ENCODE data around the gene NPC1. TPM values are rescaled to one million over a fixed set of nuclear protein-coding genes. Genes with fewer than 3 reads are reported as not detected.

NPC1 gene
- total RNA-seq, 1 experiment from 2014 or later, result 51.6 TPM

DNA sequence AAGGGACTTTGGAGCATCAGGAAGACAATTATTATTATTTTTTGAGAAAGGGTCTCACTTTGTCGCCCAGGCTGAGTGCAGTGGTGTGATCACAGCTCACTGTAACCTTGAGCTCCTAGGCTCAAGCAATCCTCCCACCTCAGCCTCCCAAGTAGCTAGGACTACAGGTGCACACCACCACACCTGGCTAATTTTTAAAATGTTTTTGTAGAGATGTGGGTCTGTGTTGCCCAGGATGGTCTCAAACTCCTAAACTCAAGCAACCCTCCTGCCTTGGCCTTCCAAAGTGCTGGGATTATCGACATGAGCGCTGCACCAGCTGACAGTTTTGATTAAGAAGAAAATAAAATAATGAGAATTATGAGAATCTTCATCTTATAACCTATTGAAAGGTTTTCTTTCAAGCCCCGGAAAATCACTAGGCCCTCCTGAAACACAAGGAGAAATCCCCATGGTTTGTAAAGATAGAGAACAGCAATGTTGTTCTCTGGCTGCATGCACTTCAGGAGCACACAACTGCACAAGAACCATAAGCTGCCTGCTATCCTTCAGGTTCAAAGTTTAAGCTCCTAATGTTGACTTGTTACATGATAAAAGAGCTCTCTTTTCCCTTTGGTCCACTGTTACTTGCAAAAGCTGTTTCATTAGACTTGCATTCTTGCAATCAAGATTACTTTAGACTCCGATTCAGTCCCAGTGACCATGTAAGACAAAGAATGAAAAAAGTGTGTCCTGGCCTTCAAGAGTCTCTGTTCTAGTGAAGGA lies 16.8 kb downstream of the NPC1 start:
- intact Hi-C loops (cut with micrococcal nuclease), result no loop called here

DNA sequence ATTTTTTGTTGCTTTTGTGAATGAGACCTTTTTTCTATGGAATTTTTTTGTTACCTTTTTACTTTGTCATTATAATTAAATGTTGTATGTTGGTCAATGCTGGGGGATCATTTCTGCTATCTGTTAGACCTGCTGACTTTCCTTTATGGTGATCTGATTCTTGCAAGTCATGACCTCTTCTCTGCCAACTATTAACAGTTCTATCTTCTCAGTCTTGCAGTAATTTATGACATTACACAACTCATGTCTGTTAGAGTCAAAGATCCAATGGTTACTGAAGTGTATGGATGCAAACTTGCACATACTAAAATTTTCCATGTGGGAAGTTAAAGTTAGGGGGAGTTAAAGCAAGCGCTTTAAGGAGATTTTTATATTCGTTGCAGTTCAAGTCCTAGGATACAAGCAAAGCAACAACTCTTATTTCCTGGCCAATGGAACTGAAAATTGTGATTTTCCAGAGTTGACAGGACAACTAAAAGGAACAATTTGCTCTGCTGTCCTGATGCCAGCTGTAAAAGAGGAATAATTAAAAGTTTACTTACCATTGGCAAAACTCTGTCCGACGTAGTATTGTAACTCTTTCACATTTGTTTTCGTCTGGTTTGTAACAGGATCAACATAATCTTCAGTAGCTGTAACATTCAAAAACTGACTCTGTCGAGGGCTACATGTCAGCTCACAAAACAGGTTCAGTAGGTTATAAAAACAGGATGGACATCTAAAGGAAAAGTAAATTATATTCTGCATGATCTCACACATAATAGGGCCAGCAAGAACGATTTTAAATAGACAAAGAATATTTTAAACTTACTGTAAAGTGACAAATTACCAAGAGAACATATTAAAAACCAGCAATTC lies 17.8 kb downstream of the NPC1 start:
- H3K36me3 ChIP-seq (ENCODE audit: control insufficient read depth in 1 of 2, insufficient read depth in 2 of 2, low read length in 2 of 2), result peaks cover 29 to 34% of the 10 kb centered on the region in 2 experiments
- ATAC-seq, result no peak
- DNase-seq (ENCODE audit: low read depth, low spot score), result no peak
- no peaks in the 10 kb centered on the region for H3K79me2 ChIP-seq (ENCODE audit: insufficient read depth, low read length)
- BruUV-seq (replicated peaks), result no TSS peak
- H3K27me3 ChIP-seq (ENCODE audit: insufficient read depth, low read length), result no peaks in the 10 kb centered on the region
- H3K4me2 ChIP-seq (ENCODE audit: low read length), result no peak overlapping the region
- POLR2A ChIA-PET, result no interaction called here
- no peaks in the 10 kb centered on the region for H3K4me1 ChIP-seq (ENCODE audit: control insufficient read depth in 1 of 2, insufficient read depth in 2 of 2, low read length in 2 of 2)
- no peaks in the 10 kb centered on the region for H3K9me3 ChIP-seq (ENCODE audit: control insufficient read depth in 1 of 2, insufficient read depth in 1 of 2, low read depth in 1 of 2, low read length in 2 of 2)
- H2AFZ ChIP-seq (ENCODE audit: low read depth, low read length, poor library complexity, severe bottlenecking), result no peak overlapping the region
- H3K4me3 ChIP-seq (replicated peaks in 1 of 2; ENCODE audit: low read depth in 1 of 2, low read length in 2 of 2), result no peak overlapping the region
- no peak overlapping the region for H3K27ac ChIP-seq (ENCODE audit: low read depth, low read length)
- intact Hi-C loops (cut with micrococcal nuclease), result no loop called here
- no peaks in the 10 kb centered on the region for H4K20me1 ChIP-seq (ENCODE audit: insufficient read depth)
- H3K9me2 ChIP-seq (ENCODE audit: insufficient read depth), result no peaks in the 10 kb centered on the region
- no peak overlapping the region for H3K9ac ChIP-seq (ENCODE audit: low read length)
- CTCF ChIA-PET, result no interaction called here
- RAD21 ChIA-PET (ENCODE audit: low non-redundant PET in 1 of 2, low total read pairs in 2 of 2, uncharacterized antibody in 2 of 2, unreplicated experiment in 2 of 2), result no interaction called here
- TF ChIP-seq POLR2AphosphoS5 (IDR thresholded peaks at IDR 0.05; ENCODE audit: low read depth, low read length) (no peak), ZBTB33 (IDR thresholded peaks at IDR 0.05; ENCODE audit: extremely low read depth, insufficient replicate concordance, low read length) (no peak), YY1 (IDR thresholded peaks at IDR 0.05; ENCODE audit: extremely low read depth, insufficient replicate concordance, low read depth, low read length) (no peak), EZH2phosphoT487 (IDR thresholded peaks at IDR 0.05; ENCODE audit: borderline replicate concordance) (no peak), ZFX (IDR thresholded peaks at IDR 0.05) (no peak), EGR1 (IDR thresholded peaks at IDR 0.05; ENCODE audit: low read depth) (no peak), TCF7L2 (IDR thresholded peaks at IDR 0.05; ENCODE audit: borderline replicate concordance, extremely low read depth, insufficient read depth, insufficient read length) (no peak), ZNF274 (IDR thresholded peaks at IDR 0.05; ENCODE audit: low read depth, low read length) (no peak), SIN3A (IDR thresholded peaks at IDR 0.05; ENCODE audit: low read depth) (no peak)
- TF ChIP-seq, protein P1, sequence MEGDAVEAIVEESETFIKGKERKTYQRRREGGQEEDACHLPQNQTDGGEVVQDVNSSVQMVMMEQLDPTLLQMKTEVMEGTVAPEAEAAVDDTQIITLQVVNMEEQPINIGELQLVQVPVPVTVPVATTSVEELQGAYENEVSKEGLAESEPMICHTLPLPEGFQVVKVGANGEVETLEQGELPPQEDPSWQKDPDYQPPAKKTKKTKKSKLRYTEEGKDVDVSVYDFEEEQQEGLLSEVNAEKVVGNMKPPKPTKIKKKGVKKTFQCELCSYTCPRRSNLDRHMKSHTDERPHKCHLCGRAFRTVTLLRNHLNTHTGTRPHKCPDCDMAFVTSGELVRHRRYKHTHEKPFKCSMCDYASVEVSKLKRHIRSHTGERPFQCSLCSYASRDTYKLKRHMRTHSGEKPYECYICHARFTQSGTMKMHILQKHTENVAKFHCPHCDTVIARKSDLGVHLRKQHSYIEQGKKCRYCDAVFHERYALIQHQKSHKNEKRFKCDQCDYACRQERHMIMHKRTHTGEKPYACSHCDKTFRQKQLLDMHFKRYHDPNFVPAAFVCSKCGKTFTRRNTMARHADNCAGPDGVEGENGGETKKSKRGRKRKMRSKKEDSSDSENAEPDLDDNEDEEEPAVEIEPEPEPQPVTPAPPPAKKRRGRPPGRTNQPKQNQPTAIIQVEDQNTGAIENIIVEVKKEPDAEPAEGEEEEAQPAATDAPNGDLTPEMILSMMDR (IDR thresholded peaks at IDR 0.05 in 2 of 3, conservative IDR thresholded peaks at IDR 0.05 in 1 of 3; ENCODE audit: borderline replicate concordance in 1 of 3, insufficient read depth in 1 of 3, low read depth in 2 of 3, low read length in 2 of 3), result no peak

More for the DNA sequence above, 16.8 kb downstream of the NPC1 start:
- Histone ChIP-seq H4K20me1 (ENCODE audit: insufficient read depth) (no peaks in the 10 kb centered on the region), H3K27me3 (ENCODE audit: insufficient read depth, low read length) (no peaks in the 10 kb centered on the region), H3K9ac (ENCODE audit: low read length) (no peak overlapping the region), H3K4me1 (ENCODE audit: control insufficient read depth in 1 of 2, insufficient read depth in 2 of 2, low read length in 2 of 2) (peaks cover 0 to 5% of the 10 kb centered on the region in 2 experiments; a peak in 2 of 4 replicates), H2AFZ (ENCODE audit: low read depth, low read length, poor library complexity, severe bottlenecking) (no peak overlapping the region), H3K36me3 (ENCODE audit: control insufficient read depth in 1 of 2, insufficient read depth in 2 of 2, low read length in 2 of 2) (peaks cover 29 to 34% of the 10 kb centered on the region in 2 experiments), H3K27ac (ENCODE audit: low read depth, low read length) (no peak overlapping the region), H3K9me2 (ENCODE audit: insufficient read depth) (no peaks in the 10 kb centered on the region), H3K9me3 (ENCODE audit: control insufficient read depth in 1 of 2, insufficient read depth in 1 of 2, low read depth in 1 of 2, low read length in 2 of 2) (no peaks in the 10 kb centered on the region), H3K4me3 (replicated peaks in 1 of 2; ENCODE audit: low read depth in 1 of 2, low read length in 2 of 2) (no peak overlapping the region), H3K79me2 (ENCODE audit: insufficient read depth, low read length) (peaks cover 3% of the 10 kb centered on the region; the same call in 1 of the 2 replicates), H3K4me2 (ENCODE audit: low read length) (no peak overlapping the region)
- ATAC-seq (no peak), DNase-seq (ENCODE audit: low read depth, low spot score) (no peak)
- BruUV-seq (replicated peaks), result no TSS peak
- TF ChIP-seq POLR2AphosphoS5 (IDR thresholded peaks at IDR 0.05; ENCODE audit: low read depth, low read length) (no peak), ZNF274 (IDR thresholded peaks at IDR 0.05; ENCODE audit: low read depth, low read length) (no peak), JUND (IDR thresholded peaks at IDR 0.05) (no peak), MAX (IDR thresholded peaks at IDR 0.05) (no peak)
- RAD21 ChIA-PET (ENCODE audit: low non-redundant PET in 1 of 2, low total read pairs in 2 of 2, uncharacterized antibody in 2 of 2, unreplicated experiment in 2 of 2), result no interaction called here
- CTCF ChIA-PET, result interaction anchor here (1.0 kb wide), 1 partner anchor 71 kb away, joined by 4 read pairs; no protein-coding TSS in a partner anchor
- POLR2A ChIA-PET, result no interaction called here
